ENCODE data around the gene SCYGR5. TPM values are rescaled to one million over a fixed set of nuclear protein-coding genes. Genes with fewer than 3 reads are reported as not detected.

Gene SCYGR5
- total and polyA plus RNA-seq, 7 donors: not detected

DNA sequence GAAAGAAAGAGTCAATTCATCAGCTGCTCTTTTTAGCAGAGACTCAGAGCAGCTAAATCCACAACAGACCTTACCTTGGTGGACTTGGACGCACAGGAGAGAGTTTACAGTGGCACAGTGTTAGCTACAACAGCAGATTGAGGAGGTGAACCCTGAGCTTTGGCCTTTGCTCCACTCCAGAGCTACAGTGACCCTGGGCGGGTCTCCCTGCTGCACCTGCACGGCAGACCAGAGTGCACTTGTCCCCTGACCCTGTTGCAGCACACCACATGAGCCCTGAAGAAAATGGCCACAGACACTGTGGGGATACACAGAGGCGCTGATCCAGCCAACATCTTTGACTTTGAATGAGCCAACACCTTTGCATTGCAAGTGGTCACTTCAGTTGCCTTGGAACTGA, 40.3 kb downstream of the SCYGR5 start:
- TF ChIP-seq, protein P1, sequence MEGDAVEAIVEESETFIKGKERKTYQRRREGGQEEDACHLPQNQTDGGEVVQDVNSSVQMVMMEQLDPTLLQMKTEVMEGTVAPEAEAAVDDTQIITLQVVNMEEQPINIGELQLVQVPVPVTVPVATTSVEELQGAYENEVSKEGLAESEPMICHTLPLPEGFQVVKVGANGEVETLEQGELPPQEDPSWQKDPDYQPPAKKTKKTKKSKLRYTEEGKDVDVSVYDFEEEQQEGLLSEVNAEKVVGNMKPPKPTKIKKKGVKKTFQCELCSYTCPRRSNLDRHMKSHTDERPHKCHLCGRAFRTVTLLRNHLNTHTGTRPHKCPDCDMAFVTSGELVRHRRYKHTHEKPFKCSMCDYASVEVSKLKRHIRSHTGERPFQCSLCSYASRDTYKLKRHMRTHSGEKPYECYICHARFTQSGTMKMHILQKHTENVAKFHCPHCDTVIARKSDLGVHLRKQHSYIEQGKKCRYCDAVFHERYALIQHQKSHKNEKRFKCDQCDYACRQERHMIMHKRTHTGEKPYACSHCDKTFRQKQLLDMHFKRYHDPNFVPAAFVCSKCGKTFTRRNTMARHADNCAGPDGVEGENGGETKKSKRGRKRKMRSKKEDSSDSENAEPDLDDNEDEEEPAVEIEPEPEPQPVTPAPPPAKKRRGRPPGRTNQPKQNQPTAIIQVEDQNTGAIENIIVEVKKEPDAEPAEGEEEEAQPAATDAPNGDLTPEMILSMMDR (IDR thresholded peaks at IDR 0.05): no peak
- DNase-seq: no peak
- 90 to 94% (median 94%) methylated on average over 4 of the region's 4 CpGs for WGBS, 3 donors
- ATAC-seq: no peak
- no peaks in the 10 kb centered on the region for H3K4me1 ChIP-seq
- H3K36me3 ChIP-seq (ENCODE audit: insufficient read depth in 1 of 2, low read depth in 1 of 2): no peaks in the 10 kb centered on the region
- intact Hi-C loops (cut with DNase I): no loop called here
- H3K27me3 ChIP-seq (ENCODE audit: insufficient read depth in 3 of 3, low read length in 2 of 3): no peaks in the 10 kb centered on the region
- H3K27ac ChIP-seq: no peak overlapping the region
- no peak overlapping the region for H3K4me3 ChIP-seq
- H3K9me3 ChIP-seq: no peaks in the 10 kb centered on the region

DNA sequence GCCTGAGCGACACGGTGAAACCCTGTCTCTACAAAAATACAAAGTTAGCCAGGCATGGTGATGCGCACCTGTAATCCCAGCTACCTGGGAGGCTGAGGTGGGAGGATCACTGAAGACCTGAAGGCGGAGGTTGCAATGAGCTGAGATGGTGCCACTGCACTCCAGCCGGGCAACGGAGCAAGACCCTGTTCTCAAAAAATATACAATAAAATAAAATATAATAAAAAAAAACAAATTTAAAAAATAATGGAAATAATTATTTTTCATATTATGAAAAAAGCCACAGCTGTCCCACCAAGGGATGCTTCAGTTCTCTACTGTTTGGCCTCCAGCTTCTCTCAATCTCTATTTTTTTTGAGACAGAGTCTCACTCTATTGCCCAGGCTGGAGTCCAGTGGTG, 40.8 kb downstream of the SCYGR5 start:
- Histone ChIP-seq H3K4me1 (no peaks in the 10 kb centered on the region), H3K9me3 (no peaks in the 10 kb centered on the region), H3K27me3 (ENCODE audit: insufficient read depth in 3 of 3, low read length in 2 of 3) (no peaks in the 10 kb centered on the region), H3K4me3 (no peak overlapping the region), H3K27ac (no peak overlapping the region), H3K36me3 (ENCODE audit: insufficient read depth in 1 of 2, low read depth in 1 of 2) (no peaks in the 10 kb centered on the region)
- TF ChIP-seq, protein P1 (IDR thresholded peaks at IDR 0.05): no peak
- ATAC-seq (no peak), DNase-seq (no peak)
- WGBS, 3 donors: 80 to 92% (median 88%) methylated on average over 6 of the region's 6 CpGs
- intact Hi-C loops (cut with DNase I): no loop called here

DNA sequence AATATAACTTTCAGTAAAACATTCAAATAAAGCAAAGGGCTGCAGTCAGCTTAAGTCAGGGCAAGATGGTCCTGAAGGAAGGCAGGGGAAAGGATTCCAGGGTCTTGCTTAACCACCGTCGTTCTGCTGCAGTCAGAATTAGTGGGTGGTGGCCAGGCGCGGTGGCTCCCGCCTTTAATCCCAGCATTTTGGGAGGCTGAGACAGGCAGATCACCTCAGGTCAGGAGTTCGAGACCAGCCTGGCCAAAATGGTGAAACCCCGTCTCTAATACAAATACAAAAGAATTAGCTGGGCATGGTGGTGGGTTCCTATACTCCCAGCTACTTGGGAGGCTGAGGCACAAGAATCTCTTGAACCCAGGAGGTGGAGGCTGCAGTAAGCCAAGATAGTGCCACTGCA, 44.4 kb downstream of the SCYGR5 start:
- Histone ChIP-seq H3K4me3 (no peak overlapping the region), H3K36me3 (ENCODE audit: insufficient read depth in 1 of 2, low read depth in 1 of 2) (no peaks in the 10 kb centered on the region), H3K9me3 (no peaks in the 10 kb centered on the region), H3K27ac (no peak overlapping the region), H3K27me3 (ENCODE audit: insufficient read depth in 3 of 3, low read length in 2 of 3) (no peaks in the 10 kb centered on the region), H3K4me1 (no peaks in the 10 kb centered on the region)
- ATAC-seq (no peak), DNase-seq (no peak)
- WGBS, 3 donors: 90 to 94% (median 92%) methylated on average over 7 of the region's 7 CpGs
- TF ChIP-seq, protein P1 (IDR thresholded peaks at IDR 0.05): no peak
- intact Hi-C loops (cut with DNase I): no loop called here

DNA sequence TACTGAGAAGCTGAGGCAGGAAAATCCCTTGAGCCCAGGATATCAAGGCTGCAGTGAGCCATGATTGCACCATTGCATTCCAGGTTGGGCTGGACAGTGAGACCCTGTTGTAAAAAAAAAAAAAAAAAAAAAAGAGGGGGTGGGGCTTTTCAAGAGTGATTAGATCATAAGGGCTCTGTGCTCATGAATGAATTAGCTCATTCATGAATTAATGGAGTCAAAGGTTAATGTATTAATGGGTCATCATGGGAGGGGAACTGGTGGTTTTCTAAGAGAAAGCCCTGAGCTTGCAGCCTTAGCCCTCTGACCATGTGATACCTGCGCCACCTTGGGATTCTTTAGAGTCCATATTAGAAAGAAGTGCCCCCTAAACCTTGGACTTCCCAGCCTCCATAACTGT, 46.7 kb downstream of the SCYGR5 start:
- no peaks in the 10 kb centered on the region for H3K36me3 ChIP-seq (ENCODE audit: insufficient read depth in 1 of 2, low read depth in 1 of 2)
- H3K4me3 ChIP-seq: no peak overlapping the region
- intact Hi-C loops (cut with DNase I): no loop called here
- ATAC-seq (no peak), DNase-seq (no peak)
- no peaks in the 10 kb centered on the region for H3K4me1 ChIP-seq
- WGBS, 3 donors: 45 to 100% (median 98%) methylated on average over 1 of the region's 1 CpG
- TF ChIP-seq, protein P1 (IDR thresholded peaks at IDR 0.05): no peak
- peaks cover 0 to 9% (median 0%) of the 10 kb centered on the region in 3 donors for H3K27me3 ChIP-seq (ENCODE audit: insufficient read depth in 3 of 3, low read length in 2 of 3)
- H3K9me3 ChIP-seq: no peaks in the 10 kb centered on the region
- no peak overlapping the region for H3K27ac ChIP-seq

DNA sequence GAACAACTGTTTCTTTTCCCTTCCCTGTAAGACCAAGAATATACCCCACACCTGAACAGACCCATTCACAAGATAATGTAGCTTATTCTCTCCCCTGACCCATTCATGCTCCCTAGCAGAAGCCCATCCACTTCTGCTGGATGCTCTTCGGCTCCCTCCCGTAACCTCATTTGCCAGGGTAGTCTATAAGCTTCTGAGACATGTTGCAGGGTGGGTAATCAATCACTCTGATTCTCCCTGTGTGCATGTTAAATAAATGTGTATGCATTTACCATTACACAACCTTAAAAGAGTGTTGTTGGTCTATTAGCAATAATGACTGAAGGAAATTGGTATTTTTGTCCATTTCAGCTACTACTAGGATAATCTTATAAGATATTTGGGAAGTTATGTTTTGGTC, 49.9 kb downstream of the SCYGR5 start:
- Histone ChIP-seq H3K27ac (no peak overlapping the region), H3K9me3 (no peaks in the 10 kb centered on the region), H3K4me3 (no peak overlapping the region), H3K4me1 (no peaks in the 10 kb centered on the region), H3K36me3 (ENCODE audit: insufficient read depth in 1 of 2, low read depth in 1 of 2) (no peaks in the 10 kb centered on the region), H3K27me3 (ENCODE audit: insufficient read depth in 3 of 3, low read length in 2 of 3) (peaks cover 0 to 13% (median 0%) of the 10 kb centered on the region in 3 donors)
- intact Hi-C loops (cut with DNase I): no loop called here
- DNase-seq (no peak), ATAC-seq (no peak)
- TF ChIP-seq, protein P1 (IDR thresholded peaks at IDR 0.05): no peak
- 93 to 98% (median 98%) methylated on average over 2 of the region's 2 CpGs for WGBS, 3 donors
